GM19043 (cell line): ENCODE results near the gene SF3A2.

ENCODE experiments used
- ATAC-seq: cut with Tn5 transposase; IDR thresholded peaks from one replicate; pipeline ENCODE4 v1.9.1; 2021; ENCODE audit warnings: low read depth; ENCODE audit not compliant: unreplicated experiment

Gene SF3A2

DNA sequence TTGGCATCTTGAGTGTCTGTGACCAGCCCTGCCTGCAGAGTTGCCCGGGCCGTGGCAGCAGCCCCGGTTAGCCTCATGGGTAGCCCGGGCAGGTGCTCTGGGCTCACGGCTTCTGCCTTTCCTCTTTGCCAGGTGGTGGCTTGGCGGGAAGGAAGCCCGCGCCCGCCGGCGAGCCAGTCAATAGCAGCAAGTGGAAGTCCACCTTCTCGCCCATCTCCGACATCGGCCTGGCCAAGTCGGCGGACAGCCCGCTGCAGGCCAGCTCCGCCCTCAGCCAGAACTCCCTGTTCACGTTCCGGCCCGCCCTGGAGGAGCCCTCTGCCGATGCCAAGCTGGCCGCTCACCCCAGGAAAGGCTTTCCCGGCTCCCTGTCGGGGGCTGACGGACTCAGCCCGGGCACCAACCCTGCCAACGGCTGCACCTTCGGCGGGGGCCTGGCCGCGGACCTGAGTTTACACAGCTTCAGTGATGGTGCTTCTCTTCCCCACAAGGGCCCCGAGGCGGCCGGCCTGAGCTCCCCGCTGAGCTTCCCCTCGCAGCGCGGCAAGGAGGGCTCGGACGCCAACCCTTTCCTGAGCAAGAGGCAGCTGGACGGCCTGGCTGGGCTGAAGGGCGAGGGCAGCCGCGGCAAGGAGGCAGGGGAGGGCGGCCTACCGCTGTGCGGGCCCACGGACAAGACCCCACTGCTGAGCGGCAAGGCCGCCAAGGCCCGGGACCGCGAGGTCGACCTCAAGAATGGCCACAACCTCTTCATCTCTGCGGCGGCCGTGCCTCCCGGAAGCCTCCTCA is 10.4 kb upstream of the SF3A2 start:
- ATAC-seq: no peak

DNA sequence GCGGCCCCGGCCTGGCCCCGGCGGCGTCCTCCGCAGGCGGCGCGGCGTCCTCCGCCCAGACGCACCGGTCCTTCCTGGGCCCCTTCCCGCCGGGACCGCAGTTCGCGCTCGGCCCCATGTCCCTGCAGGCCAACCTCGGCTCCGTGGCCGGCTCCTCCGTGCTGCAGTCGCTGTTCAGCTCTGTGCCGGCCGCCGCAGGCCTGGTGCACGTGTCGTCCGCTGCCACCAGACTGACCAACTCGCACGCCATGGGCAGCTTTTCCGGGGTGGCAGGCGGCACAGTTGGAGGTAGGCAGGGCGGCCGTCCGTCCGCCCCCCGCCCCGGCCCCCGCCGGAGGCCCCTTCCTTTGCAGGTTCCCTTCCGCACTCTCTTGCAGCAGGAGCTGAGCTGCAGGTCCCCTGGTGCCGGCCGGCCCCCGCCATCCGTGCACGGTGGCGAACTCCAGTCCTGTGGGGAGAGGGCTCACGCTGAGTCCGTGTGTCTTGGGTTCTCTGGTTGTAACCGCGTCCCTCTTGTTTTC is 9.7 kb upstream of the SF3A2 start:
- no peak for ATAC-seq

DNA sequence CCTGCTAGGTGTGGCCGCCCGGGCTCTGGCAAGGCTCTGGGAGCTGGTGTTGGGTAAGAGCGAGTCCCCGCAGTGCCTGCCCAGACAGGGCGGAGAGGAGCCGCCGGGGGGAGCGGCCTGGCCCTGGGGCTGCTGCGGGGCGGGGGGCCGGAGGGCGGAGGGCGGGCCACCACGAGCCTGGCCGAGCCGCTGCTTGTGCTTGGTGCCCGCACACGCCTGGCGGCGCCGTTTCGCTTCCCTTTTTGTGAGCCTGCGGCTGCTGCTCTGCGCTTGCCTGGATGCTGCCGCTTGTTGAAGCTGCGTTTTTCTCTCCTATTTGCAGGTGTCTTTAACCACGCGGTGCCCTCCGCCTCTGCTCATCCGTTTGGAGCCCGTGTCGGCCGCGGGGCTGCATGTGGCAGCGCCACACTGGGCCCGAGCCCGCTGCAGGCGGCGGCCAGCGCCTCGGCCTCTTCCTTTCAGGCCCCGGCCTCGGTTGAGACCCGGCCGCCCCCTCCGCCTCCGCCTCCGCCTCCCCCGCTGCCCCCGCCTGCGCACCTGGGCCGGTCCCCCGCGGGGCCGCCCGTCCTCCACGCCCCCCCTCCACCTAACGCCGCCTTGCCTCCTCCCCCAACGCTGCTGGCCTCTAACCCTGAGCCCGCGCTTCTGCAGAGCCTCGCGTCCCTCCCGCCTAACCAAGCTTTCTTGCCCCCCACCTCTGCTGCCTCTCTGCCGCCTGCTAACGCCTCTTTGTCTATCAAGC is 9.0 kb upstream of the SF3A2 start:
- ATAC-seq: no peak

DNA sequence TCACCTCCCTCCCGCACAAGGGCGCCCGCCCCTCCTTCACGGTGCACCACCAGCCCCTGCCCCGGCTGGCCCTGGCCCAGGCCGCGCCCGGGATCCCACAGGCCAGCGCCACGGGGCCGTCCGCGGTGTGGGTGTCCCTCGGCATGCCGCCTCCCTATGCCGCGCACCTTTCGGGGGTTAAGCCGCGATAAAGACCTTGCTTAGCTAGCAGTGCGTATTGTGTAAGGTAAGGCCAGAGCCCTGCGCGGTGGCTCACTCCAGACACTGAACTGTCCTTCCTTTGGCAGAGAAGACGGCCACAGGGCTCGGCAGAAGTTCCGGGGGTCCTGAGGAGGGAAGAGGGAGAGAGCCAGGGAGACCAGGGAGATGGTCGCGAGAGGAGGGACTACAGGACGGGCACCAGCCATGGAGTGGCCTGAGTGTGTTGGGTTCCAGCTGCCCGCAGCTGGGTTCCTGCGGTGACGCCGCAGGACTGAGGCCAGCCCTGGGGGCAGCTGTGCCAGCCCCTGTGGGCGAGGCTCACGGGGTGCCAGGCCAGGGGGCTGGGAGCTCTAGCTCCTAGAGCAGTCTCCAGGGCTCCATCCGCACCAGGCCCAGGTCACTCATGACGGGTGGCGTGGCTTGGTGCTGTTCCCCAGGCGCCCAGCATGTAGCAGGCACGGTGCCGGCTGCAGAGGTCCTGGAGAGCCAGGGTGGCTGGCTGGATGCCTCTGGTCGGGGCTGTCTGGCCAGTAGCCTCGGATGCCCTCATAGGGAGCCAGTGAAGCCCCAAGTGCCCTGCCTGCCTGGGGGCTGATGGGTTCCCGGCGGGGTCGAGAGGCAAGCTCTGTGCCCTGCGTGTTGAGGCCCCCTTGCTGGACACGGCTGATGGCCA is 8.2 kb upstream of the SF3A2 start:
- no peak for ATAC-seq

DNA sequence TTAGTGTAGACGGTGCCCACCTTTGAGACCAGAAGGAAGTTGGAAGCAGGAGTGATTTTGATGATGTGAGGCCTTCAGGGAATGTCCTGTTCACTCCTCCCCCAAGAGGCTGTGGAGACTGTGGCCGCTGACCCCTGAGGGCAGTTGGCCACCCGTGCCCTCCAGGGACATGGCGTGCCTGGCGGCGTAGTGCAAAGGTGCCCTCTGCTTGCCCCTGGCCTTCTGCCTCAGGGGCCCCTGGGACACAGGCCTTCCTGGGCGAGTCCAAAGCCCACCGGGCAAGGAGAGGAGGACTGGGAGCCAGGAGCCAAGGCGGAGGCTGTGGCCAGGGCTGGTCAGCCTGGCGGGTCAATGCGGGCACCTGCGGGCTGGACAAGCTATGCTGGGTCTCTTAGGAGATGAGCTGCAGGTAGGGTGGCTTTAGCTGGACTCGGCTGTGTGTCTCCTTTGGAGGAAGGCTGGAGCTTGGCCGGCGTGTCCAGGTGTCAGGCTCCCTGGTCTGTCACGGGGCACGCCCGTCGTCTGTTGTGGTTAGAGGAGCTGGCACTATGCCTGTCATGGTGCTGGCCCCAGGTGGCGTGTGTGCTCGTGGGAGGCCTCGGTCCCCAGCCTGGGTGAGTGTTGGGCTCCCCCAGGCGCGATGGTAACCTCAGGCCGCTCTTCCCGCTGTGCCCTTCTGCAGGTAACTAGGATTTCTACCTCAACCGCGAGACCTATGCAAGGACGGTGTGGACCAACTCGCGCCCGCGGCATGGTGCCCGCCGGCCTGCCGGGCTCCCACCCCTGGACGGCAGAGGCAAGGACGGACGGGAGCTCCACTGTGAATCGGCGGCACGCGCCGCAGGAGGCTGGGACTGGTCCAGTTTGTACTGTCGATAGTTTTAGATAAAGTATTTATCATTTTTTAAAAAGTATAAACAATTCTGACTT is 7.3 kb upstream of the SF3A2 start:
- ATAC-seq: no peak

DNA sequence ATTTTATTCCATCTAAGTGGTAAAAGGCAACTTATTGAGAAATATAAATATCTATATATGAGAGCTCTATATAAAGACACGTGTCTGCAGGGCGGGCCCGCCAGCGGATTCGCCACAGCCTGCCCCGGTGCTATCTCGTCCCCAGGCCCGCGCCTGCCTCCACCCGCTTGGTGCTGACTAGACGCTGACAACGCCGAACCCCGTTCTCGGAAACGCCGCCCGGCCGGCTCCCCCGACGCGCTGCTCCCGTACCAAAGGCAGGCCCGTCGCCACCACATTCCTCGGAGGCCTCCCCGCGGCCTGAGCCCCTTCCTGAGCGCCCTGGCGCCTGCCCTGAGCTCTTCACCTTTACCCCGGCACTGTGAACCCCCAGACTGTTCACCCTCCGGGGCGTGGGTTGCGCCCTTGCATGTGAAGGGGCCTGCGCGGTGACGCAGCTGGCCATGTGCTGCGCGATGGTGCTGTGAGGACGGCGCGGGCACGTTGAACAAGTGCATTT is 6.5 kb upstream of the SF3A2 start:
- no peak for ATAC-seq

DNA sequence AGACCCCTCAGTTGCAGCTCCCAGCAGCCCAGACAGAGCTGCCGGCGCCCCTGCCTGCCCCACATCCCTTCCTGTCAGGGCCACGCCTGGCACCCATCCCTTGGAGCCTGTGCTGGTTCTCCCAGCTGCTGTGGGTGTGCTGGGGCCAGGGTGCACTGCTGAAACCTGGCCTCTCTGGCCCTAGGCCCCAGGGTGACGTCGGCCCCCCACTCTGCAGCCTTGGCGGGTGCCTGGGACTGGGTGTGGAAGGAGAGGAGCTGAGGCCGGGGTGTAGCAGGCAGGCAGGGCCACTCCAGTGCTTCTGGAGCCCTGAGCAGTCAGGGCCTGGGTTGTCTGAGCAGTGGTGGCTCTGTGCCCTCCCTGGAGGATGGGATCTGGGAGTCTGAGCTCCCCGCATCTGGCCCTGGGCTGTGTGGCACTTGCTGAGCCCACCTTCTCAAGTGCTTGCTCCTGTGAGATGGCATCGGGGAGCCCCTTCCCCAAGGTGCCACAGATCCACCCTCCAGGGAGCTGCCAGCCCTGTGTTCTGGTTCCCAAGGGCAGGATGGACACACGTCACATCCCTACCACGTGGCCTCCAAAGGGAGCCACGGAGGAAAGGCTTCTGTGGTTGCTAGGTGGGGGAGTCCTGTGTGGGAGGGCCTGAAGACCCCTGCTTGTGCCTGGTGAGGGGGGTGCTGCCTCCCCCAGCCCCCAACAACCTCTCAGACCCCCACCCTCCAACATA is 5.7 kb upstream of the SF3A2 start:
- ATAC-seq: no peak

DNA sequence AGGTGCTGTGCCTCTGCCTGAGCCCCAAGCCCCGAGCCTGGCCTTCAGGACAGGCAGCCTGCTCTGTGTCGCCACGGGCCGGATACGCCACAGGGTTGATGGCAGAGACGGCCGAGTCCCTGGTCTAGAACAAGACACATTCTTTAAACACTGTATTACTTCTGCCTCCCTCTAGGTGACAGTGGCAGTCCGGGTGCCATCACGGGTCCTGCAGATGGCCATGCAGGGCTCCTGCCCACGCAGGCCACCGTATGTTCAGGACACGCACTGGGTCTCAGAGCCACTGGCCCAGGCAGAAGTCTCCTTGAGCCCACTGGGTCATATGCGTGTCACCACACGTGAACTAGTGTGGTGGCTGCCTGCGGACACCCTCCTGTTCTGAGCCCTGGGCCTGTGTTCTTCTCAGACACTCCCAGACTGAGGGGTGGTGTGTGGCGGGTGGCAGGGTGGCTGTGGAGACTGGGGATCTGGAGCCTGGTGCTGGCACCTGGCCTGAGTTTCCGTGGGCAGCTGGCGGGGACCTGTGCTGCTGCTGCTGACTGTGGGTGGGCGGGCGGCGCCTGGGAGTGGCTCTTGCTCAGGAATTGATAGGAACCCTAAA is 4.9 kb upstream of the SF3A2 start:
- ATAC-seq: no peak

DNA sequence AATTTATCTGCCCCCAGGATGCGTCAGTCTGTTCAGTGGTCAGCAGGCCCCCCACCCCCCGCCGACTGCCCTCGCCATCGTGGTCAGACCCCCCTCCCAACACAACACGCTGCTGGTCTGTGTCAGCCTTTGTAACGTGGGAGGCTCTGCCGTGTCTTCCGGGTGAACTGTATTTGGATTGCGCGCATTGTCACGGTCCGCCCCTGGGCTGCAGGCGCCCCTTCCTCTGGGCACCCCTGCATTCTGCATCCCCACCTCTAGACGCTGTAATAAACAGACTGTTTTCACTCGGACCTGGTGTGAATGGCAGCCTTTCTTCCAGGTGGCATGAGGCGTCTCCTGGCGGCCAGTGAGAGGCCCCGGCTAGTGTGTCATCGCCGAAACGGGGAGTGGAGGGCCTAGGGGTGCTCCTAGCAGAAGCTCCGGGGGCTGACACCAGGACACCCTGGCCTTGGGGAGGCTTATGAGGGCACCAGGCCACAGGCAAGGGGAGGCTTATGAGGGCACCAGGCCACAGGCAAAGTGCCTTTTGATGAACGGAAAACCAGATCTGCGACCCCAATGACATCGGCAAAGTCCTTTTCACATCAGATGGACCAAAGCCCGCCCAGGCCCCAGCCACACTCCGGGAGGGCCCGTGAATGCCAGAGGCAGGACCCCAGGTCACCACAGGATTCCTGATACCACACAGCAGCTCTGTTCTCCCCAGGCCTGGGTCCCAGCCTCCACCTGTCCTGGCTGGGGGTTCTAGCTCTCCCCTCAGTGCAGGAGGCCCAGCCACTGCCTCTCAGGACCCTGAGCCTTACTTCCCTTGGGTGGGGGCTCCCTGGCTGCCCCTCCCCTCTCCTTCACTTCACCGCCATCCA is 4.1 kb upstream of the SF3A2 start:
- ATAC-seq: no peak

DNA sequence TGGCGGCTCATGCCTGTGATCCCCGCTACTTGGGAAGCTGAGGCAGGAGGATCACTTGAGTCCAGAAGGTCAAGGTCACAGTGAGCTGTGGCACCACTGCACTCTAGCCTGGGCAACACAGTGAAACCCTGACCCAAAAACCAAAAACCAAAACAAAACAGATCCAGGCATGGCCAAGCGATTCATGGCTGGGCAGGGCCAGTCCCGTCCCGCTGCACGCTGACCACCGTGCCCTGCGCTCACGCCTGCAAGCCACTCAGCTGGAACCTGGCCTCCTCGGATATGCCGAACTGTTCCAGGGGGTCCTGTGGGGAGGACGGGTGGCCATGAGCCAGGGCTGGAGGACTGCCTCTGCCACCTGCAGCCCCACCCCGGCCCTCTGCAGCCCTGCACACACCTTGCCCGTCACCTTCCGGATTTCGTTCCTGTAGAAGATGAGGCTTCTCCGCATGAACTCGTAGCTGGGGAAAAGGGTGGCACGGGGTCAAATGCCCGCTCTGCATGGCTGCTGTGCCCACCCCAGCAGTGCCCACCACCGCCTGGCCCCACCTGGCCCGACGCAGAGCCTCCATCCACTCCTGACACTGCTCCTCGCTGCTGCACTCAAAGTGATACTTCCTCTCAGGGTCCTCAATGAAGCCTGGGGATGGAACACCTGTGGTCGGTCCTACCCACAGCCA is 2.9 kb upstream of the SF3A2 start:
- ATAC-seq: no peak

DNA sequence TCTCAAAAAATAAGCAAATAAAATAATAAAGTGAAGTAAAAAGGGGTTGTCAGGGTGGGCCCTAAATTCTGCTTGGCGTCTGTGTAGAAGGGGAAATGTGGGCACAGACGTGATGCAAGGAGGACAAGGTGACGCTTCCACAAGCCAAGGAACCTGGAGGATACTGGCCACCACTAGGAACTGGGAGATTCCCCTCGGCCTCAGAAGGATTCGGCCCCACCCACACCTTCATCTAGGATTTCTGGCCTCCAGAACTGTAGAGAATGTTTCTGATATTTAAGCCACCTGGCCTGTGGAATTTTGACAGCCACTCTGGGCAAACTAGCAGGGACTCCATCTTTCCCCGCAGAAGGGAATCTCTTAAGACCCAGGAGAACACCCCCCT is 1.6 kb upstream of the SF3A2 start:
- ATAC-seq: no peak

DNA sequence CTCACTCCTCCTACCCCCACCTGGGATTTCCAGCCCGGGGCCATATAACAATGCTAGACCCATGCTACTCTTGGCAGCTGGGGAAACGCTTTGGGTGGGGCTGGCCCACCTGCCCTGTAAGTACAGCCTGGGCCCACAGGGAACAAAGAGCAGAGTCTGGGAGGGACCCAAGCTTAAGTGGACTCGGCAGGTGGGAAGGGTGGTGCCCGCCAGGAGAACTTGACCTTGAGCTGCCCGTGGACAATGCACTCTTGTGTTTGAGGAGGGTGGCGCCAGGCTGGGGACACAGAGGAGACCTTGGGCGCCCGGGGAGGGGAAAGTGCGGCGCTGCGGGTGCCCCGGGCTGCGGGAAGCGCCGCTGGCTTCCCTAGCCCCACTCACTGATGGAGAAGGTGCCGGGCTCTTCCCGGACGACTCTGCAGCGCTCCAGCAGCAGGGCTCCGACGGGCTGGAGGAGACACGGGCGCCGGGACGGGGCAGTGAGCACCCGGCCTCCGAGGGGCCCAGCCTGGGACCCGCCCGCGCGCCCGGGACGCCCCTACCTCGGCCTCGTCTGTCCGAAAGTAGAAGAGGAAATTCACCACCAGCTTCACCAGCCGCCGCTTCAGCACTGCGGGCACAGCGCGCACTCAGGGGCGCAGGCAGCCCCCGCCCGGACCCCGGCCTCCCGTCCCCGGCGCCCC is 1.1 kb upstream of the SF3A2 start:
- no peak for ATAC-seq

DNA sequence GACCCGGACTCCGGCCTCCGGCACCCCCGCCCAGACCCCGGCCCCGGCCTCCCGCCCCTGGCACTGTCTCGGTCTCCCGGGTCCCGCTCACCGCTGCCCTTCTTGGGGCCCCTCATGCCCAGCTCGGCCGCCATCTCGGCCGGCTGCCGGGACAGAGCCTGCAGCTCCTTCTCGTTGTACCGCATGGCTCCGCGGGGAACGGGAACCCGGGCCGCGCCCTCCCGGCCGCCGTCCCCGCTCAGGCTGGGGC is 635 bp upstream of the SF3A2 start:
- ATAC-seq: no peak

DNA sequence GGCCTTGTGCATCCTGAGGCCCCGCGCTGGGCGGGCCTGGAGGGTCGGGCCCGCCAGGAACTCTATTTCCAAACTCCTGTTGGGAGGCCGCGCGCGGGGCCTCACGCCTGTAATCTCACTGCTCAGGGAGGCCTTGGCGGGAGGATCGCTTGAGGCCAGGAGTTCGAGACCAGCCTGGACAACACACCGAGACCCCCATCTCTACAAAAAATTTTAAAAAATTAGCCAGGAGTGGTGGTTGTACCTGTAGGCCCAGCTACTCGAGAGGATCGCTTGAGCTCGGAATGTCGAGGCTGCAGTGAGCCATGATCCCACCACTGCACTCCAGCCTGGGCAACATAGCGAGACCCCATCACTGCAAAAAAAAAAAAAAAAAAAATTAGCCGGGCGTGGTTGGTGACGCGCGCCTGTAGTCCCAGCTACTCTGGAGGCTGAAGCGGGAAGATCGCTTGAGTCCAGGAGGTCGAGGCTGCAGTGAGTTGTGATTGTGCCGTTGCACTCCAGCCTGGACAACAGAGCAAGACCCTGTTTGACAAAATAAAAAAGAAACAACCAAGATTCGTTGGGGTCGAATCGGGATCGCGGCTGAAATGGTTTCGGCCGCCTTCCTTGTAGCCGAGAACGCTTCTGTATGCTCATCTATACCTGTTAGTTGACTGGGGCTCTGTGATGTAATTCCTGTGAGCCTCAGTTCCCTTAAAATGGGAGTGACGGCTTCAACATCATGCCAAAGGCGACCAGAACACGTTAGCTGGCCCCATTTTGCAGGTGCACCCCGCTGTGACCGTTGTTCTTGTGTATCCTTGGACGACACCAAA is 636 bp downstream of the SF3A2 start:
- ATAC-seq: no peak

DNA sequence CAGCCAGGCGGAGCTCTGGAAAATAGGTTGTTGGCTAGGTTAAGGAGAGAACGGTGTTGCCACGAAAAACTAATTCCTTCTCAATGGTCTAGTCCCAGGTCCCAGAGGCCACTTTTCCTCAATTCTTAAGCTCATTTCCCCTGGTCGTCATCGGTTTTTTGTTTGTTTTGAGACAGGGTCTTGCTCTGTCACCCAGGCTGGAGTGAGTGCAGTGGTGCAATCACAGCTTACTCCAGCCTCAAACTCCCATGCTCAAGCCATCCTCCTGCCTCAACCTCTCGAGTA is 1.2 kb downstream of the SF3A2 start:
- ATAC-seq: no peak

DNA sequence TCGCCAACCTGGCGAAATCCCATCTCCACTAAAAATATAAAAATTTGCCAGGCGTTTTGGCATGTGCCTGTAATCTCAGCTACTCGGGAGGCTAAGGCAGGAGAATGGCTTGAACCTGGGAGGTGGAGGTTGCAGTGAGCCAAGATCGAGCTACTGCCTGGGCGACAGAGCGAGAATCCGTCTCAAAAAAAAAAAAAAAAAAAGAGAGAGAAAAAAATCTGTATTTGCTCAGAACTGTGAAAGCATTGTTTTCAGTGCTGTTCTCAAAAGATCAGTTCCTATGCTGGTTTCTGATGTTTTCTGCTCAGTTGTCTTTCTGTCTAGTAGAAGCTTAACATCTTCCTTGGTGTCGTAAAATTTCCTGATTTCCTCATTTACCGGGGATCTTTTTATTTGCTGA is 2.5 kb downstream of the SF3A2 start:
- ATAC-seq: no peak
